ENCODE results near the gene CCDC195. TPM values are rescaled to one million over a fixed set of nuclear protein-coding genes. Genes with fewer than 3 reads are reported as not detected.
"Not testable (repeated sequence)": the region's sequence is repeated elsewhere in the genome, so short reads cannot be mapped to it uniquely, and the experiment has no call there.

The CCDC195 gene
- total RNA-seq, 2 experiments from 2014 or later, result not detected

DNA sequence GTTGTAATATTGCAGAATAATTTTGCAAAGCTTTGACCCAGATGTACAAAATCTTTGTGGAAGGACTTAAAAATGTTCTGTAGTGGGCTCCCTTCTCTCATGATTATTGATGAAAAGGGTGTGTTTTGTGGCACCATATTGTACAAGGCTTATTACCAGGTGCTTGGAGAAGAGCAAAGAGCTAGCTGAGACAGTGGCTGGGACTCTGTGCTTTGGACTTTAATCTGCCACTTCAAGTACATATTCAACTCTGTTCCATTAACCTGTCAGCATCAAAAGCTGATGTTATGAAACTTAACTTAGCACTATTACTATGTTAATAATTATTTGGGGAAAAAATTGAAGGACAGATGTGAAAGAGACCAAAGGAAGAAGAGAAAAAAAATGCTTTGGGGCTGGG is 31.0 kb downstream of the CCDC195 start:
- CTCF ChIA-PET, result interaction anchor here (0.7 kb wide), 1 partner anchor 79 kb away, joined by 6 read pairs; no protein-coding TSS in a partner anchor
- H3K4me3 Mint-ChIP-seq, result no peak overlapping the region
- H3K27ac Mint-ChIP-seq, result no peak overlapping the region

DNA sequence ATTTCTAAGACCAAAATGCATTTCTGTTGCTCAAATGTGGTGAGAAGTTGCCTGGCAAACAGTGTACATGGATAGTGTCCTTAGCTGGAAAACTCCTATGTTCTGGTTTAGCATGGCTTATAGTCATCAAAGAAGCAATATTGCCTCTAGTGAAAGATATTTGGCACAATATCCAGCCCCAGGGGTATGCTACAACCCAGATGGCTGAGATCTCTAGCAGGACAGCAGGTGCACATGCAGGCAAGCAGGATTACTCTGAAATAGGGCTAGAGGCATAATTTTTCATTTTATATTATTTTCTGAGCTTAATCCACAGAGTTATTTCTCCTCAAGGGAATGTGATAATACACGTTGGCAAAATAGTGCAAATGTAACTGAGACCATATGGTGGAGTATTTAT is 34.0 kb downstream of the CCDC195 start:
- H3K27me3 Mint-ChIP-seq (ENCODE audit: low read depth), result no peaks in the 10 kb centered on the region
- H3K27ac Mint-ChIP-seq, result no peak overlapping the region
- H3K36me3 Mint-ChIP-seq (ENCODE audit: low read depth), result no peaks in the 10 kb centered on the region
- DNase-seq, result no peak
- H3K9me3 Mint-ChIP-seq, result no peaks in the 10 kb centered on the region
- no peaks in the 10 kb centered on the region for H3K4me1 Mint-ChIP-seq (ENCODE audit: low read depth)
- CTCF ChIA-PET, result interaction anchor here (0.6 kb wide), 1 partner anchor 46 kb away, joined by 3 read pairs; no protein-coding TSS in a partner anchor
- H3K4me3 Mint-ChIP-seq, result no peak overlapping the region
- intact Hi-C loops (cut with micrococcal nuclease), result no loop called here

More for the DNA sequence above, 31.0 kb downstream of the CCDC195 start:
- Mint-ChIP-seq H3K36me3 (ENCODE audit: low read depth) (no peaks in the 10 kb centered on the region), H3K4me1 (ENCODE audit: low read depth) (no peaks in the 10 kb centered on the region), H3K27me3 (ENCODE audit: low read depth) (no peaks in the 10 kb centered on the region), H3K9me3 (no peaks in the 10 kb centered on the region)
- DNase-seq, result no peak
- intact Hi-C loops (cut with micrococcal nuclease), result no loop called here

DNA sequence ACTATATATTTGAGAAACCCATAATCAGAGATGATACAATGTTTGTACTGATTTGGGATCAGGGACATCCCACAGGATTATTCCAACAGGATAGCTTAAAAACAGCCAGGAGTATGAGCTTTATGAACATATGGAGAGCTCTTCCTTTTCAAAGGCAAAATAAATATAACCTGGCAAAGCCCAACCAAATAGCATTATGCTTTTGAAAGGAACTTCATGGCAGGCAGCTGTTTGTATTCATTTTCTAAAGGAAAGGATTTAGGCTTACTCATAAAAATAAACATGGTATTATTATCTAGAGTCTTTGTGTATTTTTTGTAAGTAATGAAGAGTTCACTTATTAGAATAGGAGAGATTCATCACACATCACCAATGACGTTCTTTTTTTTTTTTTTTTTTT is 44.4 kb downstream of the CCDC195 start:
- Mint-ChIP-seq H3K36me3 (ENCODE audit: low read depth) (no peaks in the 10 kb centered on the region), H3K4me1 (ENCODE audit: low read depth) (no peaks in the 10 kb centered on the region), H3K27me3 (ENCODE audit: low read depth) (no peaks in the 10 kb centered on the region), H3K4me3 (no peak overlapping the region), H3K9me3 (no peaks in the 10 kb centered on the region), H3K27ac (no peak overlapping the region)
- CTCF ChIA-PET, result no interaction called here
- DNase-seq, result no peak
- intact Hi-C loops (cut with micrococcal nuclease), result no loop called here

DNA sequence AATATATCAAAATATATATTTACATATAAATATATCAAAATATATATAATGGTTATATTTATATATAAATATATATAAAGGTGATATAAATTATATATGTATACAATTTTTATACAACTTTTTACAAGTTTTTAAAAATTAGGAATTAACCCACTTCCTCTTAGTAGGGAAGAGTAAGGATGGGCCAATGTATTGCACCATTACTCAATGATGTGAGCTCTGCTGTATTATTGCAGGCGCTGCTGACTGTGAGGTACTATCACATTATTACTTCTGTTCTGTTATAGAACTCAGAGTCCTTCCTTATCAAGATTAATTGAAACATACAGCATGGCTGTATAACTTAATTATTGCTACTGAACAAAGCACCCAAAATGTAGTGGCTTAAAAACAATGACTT is 46.0 kb downstream of the CCDC195 start:
- no peak for DNase-seq
- CTCF ChIA-PET, result interaction anchor here (0.9 kb wide), 1 partner anchor 23 kb away, joined by 3 read pairs; no protein-coding TSS in a partner anchor
- H3K27me3 Mint-ChIP-seq (ENCODE audit: low read depth), result no peaks in the 10 kb centered on the region

DNA sequence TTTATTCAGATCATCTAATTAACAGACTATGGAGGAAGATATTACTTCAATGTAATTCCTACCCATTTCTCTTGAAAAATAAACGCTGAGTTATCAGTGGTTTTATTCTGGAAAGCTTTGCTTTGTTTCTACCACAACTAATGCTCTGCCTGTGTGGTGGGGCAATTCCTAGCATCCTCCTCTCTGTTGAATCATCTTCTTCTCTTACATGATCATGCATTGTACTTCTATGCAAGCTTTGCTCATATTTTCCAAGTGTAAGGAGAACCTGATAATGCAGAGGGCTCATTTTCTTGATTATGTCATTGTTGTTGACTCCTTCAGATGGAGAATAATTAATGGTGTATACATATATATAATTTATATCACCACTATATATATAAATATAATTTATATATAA is 46.7 kb downstream of the CCDC195 start:
- Mint-ChIP-seq H3K4me1 (ENCODE audit: low read depth) (no peaks in the 10 kb centered on the region), H3K27me3 (ENCODE audit: low read depth) (no peaks in the 10 kb centered on the region), H3K36me3 (ENCODE audit: low read depth) (no peaks in the 10 kb centered on the region), H3K9me3 (no peaks in the 10 kb centered on the region), H3K27ac (no peak overlapping the region), H3K4me3 (no peak overlapping the region)
- CTCF ChIA-PET, result no interaction called here
- intact Hi-C loops (cut with micrococcal nuclease), result no loop called here
- DNase-seq, result no peak

More for the DNA sequence above, 46.0 kb downstream of the CCDC195 start:
- H3K27ac Mint-ChIP-seq, result no peak overlapping the region
- H3K9me3 Mint-ChIP-seq, result no peaks in the 10 kb centered on the region
- no peaks in the 10 kb centered on the region for H3K36me3 Mint-ChIP-seq (ENCODE audit: low read depth)
- no peaks in the 10 kb centered on the region for H3K4me1 Mint-ChIP-seq (ENCODE audit: low read depth)
- H3K4me3 Mint-ChIP-seq, result no peak overlapping the region
- intact Hi-C loops (cut with micrococcal nuclease), result no loop called here

DNA sequence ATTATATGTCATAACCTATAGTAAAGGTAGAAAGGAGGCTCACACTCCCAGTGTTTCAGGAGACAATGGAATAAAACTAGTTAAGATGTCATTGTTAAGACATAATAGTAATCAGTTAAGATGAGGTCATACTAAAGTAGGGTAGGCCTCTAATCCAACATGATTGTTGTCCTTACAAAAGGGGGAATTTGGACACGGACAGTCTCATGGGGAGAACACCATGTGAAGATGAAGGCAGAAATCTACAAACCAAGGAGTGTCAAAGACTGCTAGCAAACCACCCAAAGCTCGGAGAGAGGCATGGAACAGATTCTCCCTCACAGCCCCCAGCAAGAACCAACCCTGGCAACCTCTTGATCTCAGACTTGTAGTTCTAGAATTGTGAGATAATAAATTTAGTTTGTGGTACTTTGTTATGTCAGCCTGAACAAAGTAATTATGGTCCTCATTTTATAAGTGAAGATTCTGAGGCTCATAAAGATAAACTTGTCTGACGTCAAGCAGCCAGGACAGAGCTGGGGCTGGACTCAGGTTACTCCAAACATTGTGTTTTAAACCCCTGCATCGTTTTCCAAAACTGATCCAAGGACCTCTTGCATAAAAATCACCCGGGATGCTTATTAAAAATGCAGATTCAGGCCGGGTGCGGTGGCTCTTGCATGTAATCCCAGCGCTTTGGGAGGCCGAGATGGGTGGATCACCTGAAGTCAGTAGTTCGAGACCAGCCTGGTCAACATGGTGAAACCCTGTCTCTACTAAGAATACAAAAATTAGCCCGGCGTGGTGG is 47.8 kb downstream of the CCDC195 start:
- Mint-ChIP-seq H3K27ac (no peak overlapping the region), H3K4me1 (ENCODE audit: low read depth) (no peaks in the 10 kb centered on the region), H3K36me3 (ENCODE audit: low read depth) (peaks cover 2% of the 10 kb centered on the region), H3K27me3 (ENCODE audit: low read depth) (no peaks in the 10 kb centered on the region), H3K4me3 (no peak overlapping the region), H3K9me3 (peaks cover 3% of the 10 kb centered on the region)
- intact Hi-C loops (cut with micrococcal nuclease), result no loop called here
- CTCF ChIA-PET, result no interaction called here
- no peak for DNase-seq

DNA sequence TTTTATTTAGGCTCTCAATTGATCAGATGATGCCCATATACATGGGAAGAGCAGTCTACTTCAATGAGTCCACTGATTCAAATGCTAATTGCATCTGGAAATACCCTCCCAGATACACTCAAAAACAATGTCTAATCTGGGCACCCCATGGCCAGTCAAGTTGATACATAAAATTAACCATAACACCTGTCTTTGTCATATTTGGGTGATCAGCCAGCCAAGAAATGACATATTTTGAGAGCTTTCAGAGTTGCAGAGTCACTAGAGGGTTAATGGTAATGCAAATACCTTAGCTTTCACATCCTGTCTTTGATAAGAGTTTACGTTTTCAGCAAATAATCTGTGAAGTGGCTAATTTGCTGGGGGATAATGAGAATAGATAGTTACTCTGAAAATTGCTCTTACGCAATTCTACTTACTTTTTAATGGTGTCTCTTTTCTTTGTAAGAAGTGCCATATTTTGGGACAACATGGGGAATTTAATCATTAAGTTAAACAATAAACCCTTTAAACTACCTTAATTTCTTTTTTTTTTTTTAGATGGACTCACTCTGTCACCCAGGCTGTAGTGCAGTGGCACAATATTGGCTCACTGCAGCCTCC is 49.1 kb downstream of the CCDC195 start:
- Mint-ChIP-seq H3K4me1 (ENCODE audit: low read depth) (no peaks in the 10 kb centered on the region), H3K27me3 (ENCODE audit: low read depth) (no peaks in the 10 kb centered on the region), H3K9me3 (peaks cover 8% of the 10 kb centered on the region), H3K27ac (no peak overlapping the region), H3K4me3 (no peak overlapping the region), H3K36me3 (ENCODE audit: low read depth) (peaks cover 4% of the 10 kb centered on the region)
- CTCF ChIA-PET, result no interaction called here
- DNase-seq, result no peak
- intact Hi-C loops (cut with micrococcal nuclease), result no loop called here

DNA sequence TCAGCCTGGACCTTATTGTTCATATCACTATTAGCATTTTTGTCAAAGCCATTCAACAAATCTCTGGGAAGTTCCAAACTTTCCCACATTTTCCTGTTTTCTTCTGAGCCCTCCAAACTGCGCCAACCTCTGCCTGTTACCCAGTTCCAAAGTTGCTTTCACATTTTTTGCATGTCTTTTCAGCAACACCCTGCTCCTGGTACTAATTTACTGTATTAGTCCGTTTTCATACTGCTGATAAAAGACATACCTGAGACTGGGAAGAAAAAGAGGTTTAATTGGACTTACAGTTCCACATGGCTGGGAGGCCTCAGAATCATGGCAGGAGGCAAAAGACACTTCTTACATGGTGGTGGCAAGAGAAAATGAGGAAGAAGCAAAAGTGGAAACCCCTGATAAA is 52.8 kb downstream of the CCDC195 start:
- H3K4me3 Mint-ChIP-seq; intact Hi-C loops (cut with micrococcal nuclease); H3K27me3 Mint-ChIP-seq (ENCODE audit: low read depth); CTCF ChIA-PET; H3K4me1 Mint-ChIP-seq (ENCODE audit: low read depth); H3K9me3 Mint-ChIP-seq; H3K36me3 Mint-ChIP-seq (ENCODE audit: low read depth); H3K27ac Mint-ChIP-seq; DNase-seq: not testable (repeated sequence)

DNA sequence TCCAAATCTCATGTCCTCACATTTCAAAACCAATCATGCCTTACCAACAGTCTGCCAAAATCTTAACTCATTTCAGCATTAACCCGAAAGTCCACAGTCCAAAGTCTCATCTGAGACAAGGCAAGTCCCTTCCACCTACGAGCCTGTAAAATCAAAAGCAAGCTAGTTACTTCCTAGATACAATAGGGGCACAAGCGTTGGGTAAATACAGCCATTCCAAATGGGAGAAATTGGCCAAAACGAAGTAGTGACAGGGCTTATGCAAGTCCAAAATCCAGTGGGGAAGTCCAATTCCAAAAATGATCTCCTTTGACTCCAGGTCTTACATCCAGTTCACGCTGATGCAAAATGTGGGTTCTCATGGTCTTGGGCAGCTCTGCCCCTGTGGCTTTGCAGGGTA is 54.5 kb downstream of the CCDC195 start:
- H3K27ac Mint-ChIP-seq; H3K9me3 Mint-ChIP-seq; H3K27me3 Mint-ChIP-seq (ENCODE audit: low read depth); H3K4me1 Mint-ChIP-seq (ENCODE audit: low read depth); CTCF ChIA-PET; H3K4me3 Mint-ChIP-seq; H3K36me3 Mint-ChIP-seq (ENCODE audit: low read depth); DNase-seq; intact Hi-C loops (cut with micrococcal nuclease): not testable (repeated sequence)

DNA sequence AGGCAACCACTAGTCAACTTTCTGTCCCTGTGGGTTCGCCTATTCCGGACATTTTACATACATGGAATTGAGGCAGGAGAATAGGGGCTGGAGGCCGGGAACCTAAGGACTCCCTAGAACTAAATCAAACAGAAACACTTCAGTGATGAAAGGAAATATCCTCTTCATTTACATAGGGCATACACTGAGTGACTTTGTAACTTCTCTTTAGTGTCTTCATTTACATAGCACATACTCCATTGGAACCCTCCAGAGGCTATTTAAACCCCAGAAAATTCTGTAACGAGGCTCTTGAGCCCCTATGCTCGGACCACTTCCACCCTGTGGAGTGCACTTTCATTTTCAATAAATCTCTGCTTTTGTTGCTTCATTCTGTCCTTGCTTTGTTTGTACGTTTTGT is 56.5 kb downstream of the CCDC195 start:
- Mint-ChIP-seq H3K27me3 (ENCODE audit: low read depth) (no peaks in the 10 kb centered on the region), H3K27ac (no peak overlapping the region), H3K36me3 (ENCODE audit: low read depth) (peaks cover 4% of the 10 kb centered on the region), H3K4me1 (ENCODE audit: low read depth) (no peaks in the 10 kb centered on the region), H3K4me3 (no peak overlapping the region), H3K9me3 (peaks cover 8% of the 10 kb centered on the region)
- intact Hi-C loops (cut with micrococcal nuclease), result no loop called here
- no peak for DNase-seq
- CTCF ChIA-PET, result no interaction called here

DNA sequence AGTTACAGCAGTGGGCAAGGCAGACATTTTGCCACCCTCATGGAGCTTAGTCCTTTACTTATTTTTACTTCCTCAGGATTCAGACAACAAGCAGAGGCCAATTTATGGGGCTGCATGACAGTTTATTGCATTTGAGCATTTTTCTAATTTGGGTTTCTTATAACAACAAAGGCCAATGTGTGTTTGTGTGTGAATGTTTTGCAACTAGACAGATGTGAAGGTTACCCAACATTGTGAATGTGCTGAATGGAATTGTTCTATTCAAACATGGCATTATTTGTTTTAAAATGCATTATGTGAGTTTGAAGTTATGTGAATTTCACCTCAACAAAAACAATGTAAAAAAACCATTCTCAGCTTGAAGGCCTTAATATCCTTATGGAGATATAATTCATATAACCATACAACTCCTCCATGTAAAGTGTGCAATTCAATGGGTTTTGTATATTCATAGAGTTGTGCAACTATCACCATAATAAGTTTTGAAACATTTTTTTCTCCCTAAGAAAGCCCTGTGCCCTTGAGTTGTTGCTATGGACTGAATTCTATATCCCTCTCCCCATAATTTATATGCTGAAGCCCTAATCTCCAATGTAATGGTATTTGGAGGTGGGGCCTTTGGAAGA is 57.3 kb downstream of the CCDC195 start:
- Mint-ChIP-seq H3K27me3 (ENCODE audit: low read depth) (no peaks in the 10 kb centered on the region), H3K27ac (no peak overlapping the region), H3K9me3 (peaks cover 8% of the 10 kb centered on the region), H3K36me3 (ENCODE audit: low read depth) (peaks cover 4% of the 10 kb centered on the region), H3K4me1 (ENCODE audit: low read depth) (no peaks in the 10 kb centered on the region), H3K4me3 (no peak overlapping the region)
- intact Hi-C loops (cut with micrococcal nuclease), result no loop called here
- no peak for DNase-seq
- CTCF ChIA-PET, result interaction anchor here (0.6 kb wide), 1 partner anchor 298 kb away, joined by 3 read pairs; no protein-coding TSS in a partner anchor

DNA sequence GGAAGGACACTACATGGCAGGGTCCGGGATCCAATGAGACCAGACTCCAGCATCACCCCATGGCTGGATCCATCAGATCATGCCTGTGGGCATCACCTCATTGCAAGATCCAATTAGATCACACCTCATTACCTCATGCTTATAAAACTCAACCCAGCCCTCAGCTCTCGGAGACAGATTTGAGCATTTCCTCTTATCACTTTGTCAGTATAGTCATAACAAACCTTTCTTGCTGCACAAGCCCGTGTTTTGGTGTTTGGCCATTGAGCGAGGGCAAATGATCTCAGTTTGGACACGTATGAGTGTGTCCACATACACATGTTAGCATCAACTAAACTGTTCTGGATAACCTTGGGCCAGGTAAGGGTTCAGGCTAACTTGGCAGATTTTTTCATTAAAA is 58.8 kb downstream of the CCDC195 start:
- Mint-ChIP-seq H3K4me3 (no peak overlapping the region), H3K9me3 (no peaks in the 10 kb centered on the region), H3K27ac (no peak overlapping the region), H3K27me3 (ENCODE audit: low read depth) (no peaks in the 10 kb centered on the region), H3K36me3 (ENCODE audit: low read depth) (no peaks in the 10 kb centered on the region), H3K4me1 (ENCODE audit: low read depth) (no peaks in the 10 kb centered on the region)
- intact Hi-C loops (cut with micrococcal nuclease), result no loop called here
- CTCF ChIA-PET, result no interaction called here
- no peak for DNase-seq

All from activated naive CD4-positive, alpha-beta T cell treated with anti-CD3 and anti-CD28 coated beads for 36 hours (primary cell).